AG04450 (cell line): ENCODE results near the gene ACKR4. TPM values are rescaled to one million over a fixed set of nuclear protein-coding genes. Genes with fewer than 3 reads are reported as not detected.

Experiments
- CTCF ChIA-PET: fragments of 300-600, 350-600 bp; formaldehyde crosslinking; extraction: SDS; loops from one replicate; lab custom pipeline; 2022; ENCODE audit warnings: antibody characterized with exemption, inconsistent platforms; lab: Charles Lee
- POLR2A ChIA-PET: fragments of 350-600 bp; formaldehyde crosslinking; extraction: SDS; loops from one replicate; lab custom pipeline; 2021; ENCODE audit warnings: antibody characterized with exemption, inconsistent platforms; lab: Yijun Ruan, JAX
- DNase-seq: peaks from one replicate; pipeline ENCODE4 v3.0.0-alpha.2; 2011; ENCODE audit warnings: low read depth, low spot score
- H3K27ac ChIP-seq: one replicate; pipeline ENCODE4 v1.5.1; 2012; ENCODE audit warnings: low read depth, low read length, control low read depth
- H3K27me3 ChIP-seq: one replicate; pipeline ENCODE4 v1.6.0; 2012; ENCODE audit warnings: low read length; ENCODE audit not compliant: control insufficient read depth, insufficient read depth
- H3K4me3 ChIP-seq: 2 replicates; pipeline ENCODE4 v1.5.1; 2011; ENCODE audit warnings: mild to moderate bottlenecking, low read depth, low read length, control low read depth
- H3K9me3 ChIP-seq: 2 replicates; pipeline ENCODE4 v1.5.1; 2012; ENCODE audit warnings: low read length; ENCODE audit not compliant: control insufficient read depth, insufficient read depth
- polyA plus RNA-seq: library from polyadenylated mRNA; depleted of rRNA; stranded (reverse); fragments of >200 nt; gene quantifications from 2 replicates; pipeline ENCODE4 v1.2.3, GENCODE V29; 2011
- TF ChIP-seq, protein P1 (sequence below): IDR thresholded peaks from 2 replicates; pipeline ENCODE4 v1.5.1; 2011; ENCODE audit warnings: low read depth, low read length, control low read depth, inconsistent platforms

ACKR4 gene
- polyA plus RNA-seq, 1 experiment: 0.10 TPM

DNA sequence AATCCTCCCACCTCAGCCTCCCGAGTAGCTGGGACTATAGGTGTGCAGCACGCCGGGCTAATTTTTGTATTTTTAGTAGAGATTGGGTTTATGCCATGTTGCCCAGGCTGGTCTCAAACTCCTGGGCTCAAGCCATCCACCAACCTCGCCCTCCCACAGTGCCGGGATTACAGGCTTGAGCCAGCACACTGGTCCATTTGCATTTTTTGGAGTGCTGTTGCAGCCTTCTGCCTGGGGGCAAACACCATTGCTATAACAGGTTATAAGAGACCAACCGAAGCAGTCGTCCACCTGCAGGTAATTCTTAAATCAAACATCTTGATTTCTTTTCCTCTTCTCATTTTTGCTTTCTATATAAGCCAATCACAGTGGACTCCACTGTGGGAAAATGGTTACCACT is 27.7 kb downstream of the ACKR4 start:
- Histone ChIP-seq H3K9me3 (no peaks in the 10 kb centered on the region), H3K27ac (no peak overlapping the region), H3K4me3 (no peak overlapping the region), H3K27me3 (no peaks in the 10 kb centered on the region)
- DNase-seq: no peak
- TF ChIP-seq, protein P1, sequence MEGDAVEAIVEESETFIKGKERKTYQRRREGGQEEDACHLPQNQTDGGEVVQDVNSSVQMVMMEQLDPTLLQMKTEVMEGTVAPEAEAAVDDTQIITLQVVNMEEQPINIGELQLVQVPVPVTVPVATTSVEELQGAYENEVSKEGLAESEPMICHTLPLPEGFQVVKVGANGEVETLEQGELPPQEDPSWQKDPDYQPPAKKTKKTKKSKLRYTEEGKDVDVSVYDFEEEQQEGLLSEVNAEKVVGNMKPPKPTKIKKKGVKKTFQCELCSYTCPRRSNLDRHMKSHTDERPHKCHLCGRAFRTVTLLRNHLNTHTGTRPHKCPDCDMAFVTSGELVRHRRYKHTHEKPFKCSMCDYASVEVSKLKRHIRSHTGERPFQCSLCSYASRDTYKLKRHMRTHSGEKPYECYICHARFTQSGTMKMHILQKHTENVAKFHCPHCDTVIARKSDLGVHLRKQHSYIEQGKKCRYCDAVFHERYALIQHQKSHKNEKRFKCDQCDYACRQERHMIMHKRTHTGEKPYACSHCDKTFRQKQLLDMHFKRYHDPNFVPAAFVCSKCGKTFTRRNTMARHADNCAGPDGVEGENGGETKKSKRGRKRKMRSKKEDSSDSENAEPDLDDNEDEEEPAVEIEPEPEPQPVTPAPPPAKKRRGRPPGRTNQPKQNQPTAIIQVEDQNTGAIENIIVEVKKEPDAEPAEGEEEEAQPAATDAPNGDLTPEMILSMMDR: no peak
- POLR2A ChIA-PET: no interaction called here
- CTCF ChIA-PET: interaction anchor here (0.7 kb wide), 1 partner anchor 88 kb away, joined by 3 read pairs; no protein-coding TSS in a partner anchor

DNA sequence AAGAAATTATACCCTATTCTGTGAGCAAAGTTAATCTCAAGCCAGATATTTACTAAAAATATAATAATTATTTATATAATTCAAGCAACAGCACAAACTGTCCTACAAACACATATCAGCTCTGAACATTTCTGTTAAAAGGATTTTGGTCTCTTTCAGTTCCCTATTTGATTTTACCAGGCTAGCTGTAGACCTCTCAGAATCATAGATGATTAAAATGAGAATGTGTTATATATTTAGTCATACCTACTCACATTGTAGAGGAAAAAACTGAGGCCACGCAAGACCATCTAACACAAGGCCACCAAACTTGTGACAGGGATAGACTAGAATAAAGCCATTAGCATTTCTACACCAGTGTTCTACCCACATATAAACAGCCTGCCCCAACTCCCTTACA is 28.5 kb downstream of the ACKR4 start:
- Histone ChIP-seq H3K4me3 (no peak overlapping the region), H3K27ac (no peak overlapping the region), H3K27me3 (no peaks in the 10 kb centered on the region), H3K9me3 (no peaks in the 10 kb centered on the region)
- DNase-seq: no peak
- TF ChIP-seq, protein P1: no peak
- ChIA-PET POLR2A (no interaction called here), CTCF (interaction anchor here (2.3 kb wide), 1 partner anchor 90 kb away, joined by 9 read pairs; no protein-coding TSS in a partner anchor)

DNA sequence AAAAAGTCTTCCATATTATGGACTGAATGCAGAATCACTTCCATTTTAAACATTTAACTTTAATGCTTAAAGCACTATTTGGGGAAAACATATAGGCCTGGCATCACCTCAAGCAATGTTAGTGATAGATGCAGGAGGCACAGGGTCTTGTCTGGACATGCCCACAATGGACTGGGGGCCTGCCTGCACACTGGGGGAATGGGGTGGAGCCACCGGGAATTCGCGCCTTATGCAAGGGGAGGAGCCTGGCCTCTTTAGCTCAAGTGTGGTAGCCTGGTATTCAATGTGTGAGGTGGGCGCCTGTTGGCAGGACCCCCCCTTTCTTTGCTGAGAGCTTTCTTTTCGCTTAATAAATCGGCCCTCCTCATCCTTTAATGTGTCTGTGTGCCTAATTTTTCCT is 29.9 kb downstream of the ACKR4 start:
- CTCF ChIA-PET: interaction anchor here (1.3 to 2.3 kb wide), 2 partner anchors 15 to 91 kb away, joined by 5 to 9 read pairs; no protein-coding TSS in a partner anchor
- TF ChIP-seq, protein P1: no peak
- Histone ChIP-seq H3K27ac (no peak overlapping the region), H3K4me3 (no peak overlapping the region), H3K9me3 (no peaks in the 10 kb centered on the region), H3K27me3 (no peaks in the 10 kb centered on the region)
- no peak for DNase-seq
- POLR2A ChIA-PET: no interaction called here

DNA sequence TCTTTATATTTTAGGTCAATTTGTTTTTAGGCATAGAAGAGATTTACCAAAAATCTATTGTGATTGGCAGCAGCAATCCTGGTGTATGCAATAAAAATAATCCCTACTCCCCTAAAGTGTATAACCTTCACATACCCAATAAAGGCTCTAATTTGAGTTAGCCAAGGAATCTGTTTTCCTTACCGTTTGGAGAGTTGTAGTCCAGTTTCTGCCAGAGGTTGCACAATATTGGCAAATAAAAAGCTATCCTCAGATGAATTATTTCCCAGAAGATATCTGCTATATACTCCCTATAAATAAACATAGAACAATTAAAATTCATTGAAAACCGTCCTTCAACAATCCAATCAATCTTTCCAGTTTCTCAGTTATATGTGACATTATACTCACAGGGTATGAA is 31.1 kb downstream of the ACKR4 start:
- Histone ChIP-seq H3K27ac (no peak overlapping the region), H3K4me3 (no peak overlapping the region), H3K27me3 (no peaks in the 10 kb centered on the region), H3K9me3 (no peaks in the 10 kb centered on the region)
- CTCF ChIA-PET: no interaction called here
- no peak for DNase-seq
- POLR2A ChIA-PET: no interaction called here
- TF ChIP-seq, protein P1: no peak

DNA sequence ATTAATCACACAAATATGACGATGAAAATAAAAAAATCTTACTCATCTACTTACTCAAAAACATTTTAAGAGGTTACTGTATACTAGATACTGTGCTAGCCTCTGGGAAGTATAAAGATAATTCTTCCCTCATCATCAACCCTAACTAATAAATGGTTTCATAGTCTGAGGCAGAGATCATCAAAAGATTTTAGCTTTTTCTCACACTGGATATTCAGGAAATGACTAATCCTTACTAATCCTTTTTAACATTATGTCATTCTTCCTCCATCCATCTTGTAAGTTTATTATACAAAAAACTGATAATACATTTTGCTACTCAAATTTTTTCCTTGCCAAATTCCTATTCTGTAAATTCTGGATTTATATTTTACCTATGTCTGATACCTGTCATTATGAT is 32.9 kb downstream of the ACKR4 start:
- H3K4me3 ChIP-seq: no peak overlapping the region
- ChIA-PET CTCF (no interaction called here), POLR2A (no interaction called here)
- H3K27ac ChIP-seq: no peak overlapping the region
- no peaks in the 10 kb centered on the region for H3K27me3 ChIP-seq
- TF ChIP-seq, protein P1: no peak
- peak; percentile 1 for DNase-seq
- H3K9me3 ChIP-seq: no peaks in the 10 kb centered on the region
